ENCODE results near the gene IGSF21.

DNA sequence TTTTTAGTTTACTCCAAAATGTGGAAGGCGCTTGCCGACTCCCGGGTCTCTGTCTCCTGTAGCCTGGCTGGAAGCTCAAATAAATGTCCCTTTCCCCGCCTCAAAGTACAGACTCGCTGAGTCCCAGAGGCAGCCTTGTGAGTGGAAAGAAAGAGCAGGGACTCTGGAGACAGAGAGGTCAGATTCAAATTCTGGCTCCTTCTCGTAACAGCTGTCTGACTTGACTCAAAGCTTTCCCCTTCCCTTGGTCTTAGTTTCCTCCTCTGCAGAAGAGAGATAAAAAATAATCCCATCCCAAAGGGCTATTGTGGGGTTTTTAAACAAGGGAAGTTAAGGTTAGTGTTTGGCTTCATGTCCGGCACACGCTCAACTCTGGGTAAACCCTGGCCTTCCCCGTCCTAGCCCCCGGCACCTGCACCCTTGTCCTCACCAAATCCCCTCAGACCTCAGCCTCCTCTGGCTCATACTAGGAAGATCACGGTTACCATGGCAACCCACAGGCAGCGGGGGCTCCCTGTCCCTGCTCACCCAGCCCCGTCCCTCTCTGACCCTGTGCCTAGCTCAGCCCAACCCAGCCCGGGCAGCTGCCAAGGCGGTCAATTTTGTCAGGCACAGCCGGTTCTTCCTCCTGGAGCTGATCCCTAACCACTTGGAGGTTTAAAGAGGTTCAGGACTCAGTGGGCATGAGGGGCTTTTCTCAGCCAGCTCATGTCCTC lies 49.2 kb upstream of the IGSF21 start:
- TF ChIP-seq POLR2AphosphoS5 (IDR thresholded peaks at IDR 0.05; ENCODE audit: low read depth, low read length): no peak
- no peak for TF ChIP-seq POLR2A (IDR thresholded peaks at IDR 0.05; ENCODE audit: low read depth, low read length)
- no peak for TF ChIP-seq TAF1 (IDR thresholded peaks at IDR 0.05; ENCODE audit: low read depth, low read length)
- TF ChIP-seq SPI1 (IDR thresholded peaks at IDR 0.05; ENCODE audit: low read depth, low read length): no peak
- no peak for TF ChIP-seq POU2F2 (IDR thresholded peaks at IDR 0.05; ENCODE audit: low read depth, low read length)
- TF ChIP-seq PAX5 (IDR thresholded peaks at IDR 0.05; ENCODE audit: insufficient read depth, low read length, severe bottlenecking): no peak

Data from GM12891 (cell line).